HG03064 (cell line): ENCODE results near the gene CDC14B.
"Not testable (repeated sequence)": the region's sequence is repeated elsewhere in the genome, so short reads cannot be mapped to it uniquely, and the experiment has no call there.

ENCODE experiments used
- ATAC-seq: cut with Tn5 transposase; IDR thresholded peaks from one replicate; pipeline ENCODE4 v1.9.1; 2021; ENCODE audit warnings: low read depth; ENCODE audit not compliant: unreplicated experiment

Gene CDC14B

GRCh38 chr9:96553070-96553469 is 66.6 kb downstream of the CDC14B start:
- no peak for ATAC-seq

- no peak for ATAC-seq
These were observed 68.2 kb downstream of the CDC14B start for GRCh38 chr9:96551403-96551802.

DNA sequence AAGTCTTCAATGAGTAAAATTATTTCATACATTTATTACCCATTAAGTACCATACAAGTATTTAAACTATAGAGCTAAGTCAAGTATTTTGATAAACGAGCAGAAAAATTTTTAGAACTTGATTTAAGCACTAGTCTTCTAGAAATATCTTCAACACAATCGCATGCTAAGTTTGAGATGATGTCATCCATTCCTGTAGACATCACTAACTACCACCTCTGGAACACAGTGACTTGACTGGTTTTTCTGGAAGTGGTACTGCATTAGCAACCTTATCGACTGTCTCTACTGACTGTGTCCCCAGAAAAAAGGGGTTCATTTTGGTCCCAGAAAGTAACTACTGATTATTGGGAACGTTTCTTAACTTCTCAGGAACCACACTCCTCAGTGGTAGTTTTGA is 69.0 kb downstream of the CDC14B start:
- no peak for ATAC-seq

GRCh38 chr9:96543131-96543530 is 76.5 kb downstream of the CDC14B start:
- not testable (repeated sequence) for ATAC-seq

DNA sequence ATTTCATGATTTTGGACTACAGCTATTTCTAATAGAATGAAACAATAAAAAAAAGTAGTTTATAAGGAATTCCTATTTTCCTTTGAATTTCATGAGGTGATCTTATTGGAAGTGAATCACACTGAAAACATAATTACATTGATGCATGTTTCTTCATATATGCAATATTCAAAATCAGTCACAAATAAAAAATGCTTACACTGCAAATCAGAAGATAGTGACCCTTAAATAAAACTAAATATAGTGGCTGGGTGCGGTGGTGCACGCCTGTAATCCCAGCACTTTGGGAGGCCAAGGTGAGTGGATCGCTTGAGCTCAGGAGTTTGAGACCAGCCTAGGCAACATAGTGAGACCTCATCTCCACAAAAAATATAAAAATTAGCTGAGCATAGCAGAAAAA is 79.5 kb downstream of the CDC14B start:
- no peak for ATAC-seq

DNA sequence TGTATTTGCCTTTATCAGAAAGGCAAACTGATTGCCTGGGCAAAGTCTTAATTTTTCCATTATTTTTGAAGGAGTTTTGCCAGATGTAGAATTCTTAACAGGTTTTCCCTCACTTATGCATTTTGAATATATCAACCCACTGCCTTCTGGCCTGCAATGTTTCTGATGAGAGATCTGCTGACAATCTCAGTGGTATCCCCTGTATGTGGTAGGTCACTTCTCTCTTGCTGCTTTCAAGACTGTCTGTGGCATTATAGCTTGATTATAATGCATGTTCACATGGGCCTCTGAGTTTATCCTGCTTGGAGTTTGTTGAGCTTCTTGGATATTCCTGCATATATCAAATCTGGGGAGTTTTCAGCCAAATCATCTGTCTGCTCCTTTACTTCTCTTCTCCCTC is 87.5 kb downstream of the CDC14B start:
- no peak for ATAC-seq

- ATAC-seq = no peak
These were observed 94.9 kb downstream of the CDC14B start for GRCh38 chr9:96524764-96525163.

GRCh38 chr9:96524045-96524444 is 95.6 kb downstream of the CDC14B start:
- ATAC-seq = no peak

- no peak for ATAC-seq
These were observed 96.3 kb downstream of the CDC14B start for GRCh38 chr9:96523374-96523773.

GRCh38 chr9:96522366-96522765 is 97.3 kb downstream of the CDC14B start:
- ATAC-seq = no peak

DNA sequence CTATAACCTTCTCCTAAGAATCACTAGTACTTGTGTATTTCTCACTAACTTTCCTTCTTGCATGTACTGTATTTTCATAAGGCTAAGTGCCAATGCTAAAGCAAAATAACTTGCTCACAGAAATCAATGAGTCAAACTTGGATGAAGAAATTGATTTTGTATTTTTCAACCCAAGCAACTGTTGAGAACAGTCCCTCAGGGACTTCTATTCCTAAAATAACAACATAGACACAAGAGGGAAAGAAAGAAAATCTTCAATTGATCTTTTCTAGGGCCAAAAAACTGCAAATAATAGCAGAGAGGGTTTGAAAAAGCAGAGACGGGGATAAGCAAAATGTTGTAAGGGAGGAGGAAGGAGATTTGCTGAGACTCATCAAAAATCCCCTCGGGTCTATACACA is 99.9 kb downstream of the CDC14B start:
- no peak for ATAC-seq

GRCh38 chr9:96519095-96519494 is 100.5 kb downstream of the CDC14B start:
- no peak for ATAC-seq

- ATAC-seq = no peak
These were observed 103.8 kb downstream of the CDC14B start for GRCh38 chr9:96515621-96516470.

DNA sequence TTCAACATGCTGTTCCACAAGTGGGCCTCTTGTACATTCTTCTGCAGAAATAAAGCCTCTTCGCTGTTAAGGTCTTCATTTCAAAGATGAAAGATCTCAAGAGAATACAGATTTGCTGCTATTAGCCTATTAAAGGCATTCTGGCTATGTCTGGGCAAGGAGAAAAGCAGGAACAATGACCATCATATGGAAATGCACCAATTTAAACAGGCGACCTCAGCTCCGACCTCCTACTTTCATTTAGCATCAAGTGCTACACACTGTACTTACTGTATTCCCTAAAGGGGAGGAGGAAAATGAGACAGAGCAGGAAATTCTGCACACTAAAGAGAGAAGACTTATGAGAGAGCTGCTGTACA is 104.9 kb downstream of the CDC14B start:
- ATAC-seq = no peak

GRCh38 chr9:96514108-96514799 is 105.4 kb downstream of the CDC14B start:
- no peak for ATAC-seq

DNA sequence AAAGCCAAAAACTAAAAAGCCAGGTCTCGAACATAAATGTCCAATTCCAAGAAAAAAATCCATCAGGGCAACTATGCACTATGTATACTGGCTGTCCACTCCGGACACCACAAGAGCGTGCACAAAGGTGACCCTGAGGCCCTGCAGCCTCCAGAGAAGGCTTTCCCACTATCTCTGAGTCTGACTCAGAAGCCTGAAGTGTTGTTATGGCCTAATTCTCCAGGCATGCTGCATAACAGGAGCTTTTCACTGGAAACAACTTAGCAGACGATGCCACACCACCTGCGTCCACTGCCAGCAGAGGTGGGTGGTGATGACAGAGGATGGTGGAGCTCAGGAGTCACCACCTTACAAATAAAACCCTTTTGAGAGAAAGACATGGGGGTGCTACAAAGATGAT is 106.0 kb downstream of the CDC14B start:
- no peak for ATAC-seq

DNA sequence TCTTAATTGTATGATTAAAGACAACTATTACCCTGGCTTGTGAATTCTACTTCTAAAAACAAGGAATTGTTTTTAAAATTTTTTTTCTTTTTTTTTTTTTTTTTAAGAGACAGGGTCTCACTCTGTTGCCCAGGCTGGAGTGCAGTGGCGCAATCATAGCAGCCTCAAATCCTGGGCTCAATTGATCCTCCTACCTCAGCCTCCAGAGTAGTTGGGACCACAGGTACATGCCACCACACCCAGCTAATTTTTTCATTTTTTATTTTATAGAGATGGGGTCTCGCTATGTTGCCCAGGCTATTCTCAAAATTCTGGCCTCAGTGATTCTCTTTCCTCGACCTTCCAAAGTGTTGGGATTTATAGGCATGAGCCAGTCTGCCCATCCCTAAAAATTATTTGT is 107.4 kb downstream of the CDC14B start:
- no peak for ATAC-seq

DNA sequence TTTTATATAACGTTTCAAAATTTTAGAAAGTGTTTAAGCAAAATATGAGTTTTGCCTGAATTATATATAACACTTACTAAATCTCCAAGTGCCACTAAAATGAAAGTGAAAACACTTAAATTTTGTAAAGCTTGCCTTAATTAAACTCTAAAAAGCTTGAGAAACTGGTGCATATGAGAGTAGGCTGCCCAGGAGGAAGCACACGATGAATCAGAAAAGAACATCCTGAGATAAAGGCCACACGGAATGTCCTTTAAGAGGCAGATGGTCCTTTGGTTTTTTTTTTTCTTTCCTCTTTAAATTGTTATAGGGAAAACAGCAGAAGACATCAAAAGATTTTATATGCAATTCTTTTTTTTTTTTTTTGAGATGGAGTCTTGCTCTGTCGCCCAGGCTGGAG is 109.4 kb downstream of the CDC14B start:
- no peak for ATAC-seq

DNA sequence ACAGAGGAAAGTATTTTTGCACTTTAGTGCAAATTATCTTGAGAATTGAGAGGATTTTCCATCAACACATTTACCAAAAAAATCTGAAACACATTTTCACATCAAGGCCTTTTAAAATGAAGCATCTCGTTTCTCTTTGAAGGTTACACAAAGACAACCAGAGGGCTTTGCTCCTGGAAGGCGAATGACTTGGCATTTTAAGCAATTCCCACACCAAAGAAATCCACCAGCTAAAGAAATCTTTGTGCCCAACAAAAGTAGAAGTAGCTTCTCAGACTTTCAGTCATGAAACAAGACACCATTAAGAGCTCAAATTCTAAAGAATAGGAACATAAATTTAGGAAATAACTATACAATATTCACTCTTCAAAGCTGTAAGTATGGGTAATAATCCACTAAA is 109.8 kb downstream of the CDC14B start:
- no peak for ATAC-seq

DNA sequence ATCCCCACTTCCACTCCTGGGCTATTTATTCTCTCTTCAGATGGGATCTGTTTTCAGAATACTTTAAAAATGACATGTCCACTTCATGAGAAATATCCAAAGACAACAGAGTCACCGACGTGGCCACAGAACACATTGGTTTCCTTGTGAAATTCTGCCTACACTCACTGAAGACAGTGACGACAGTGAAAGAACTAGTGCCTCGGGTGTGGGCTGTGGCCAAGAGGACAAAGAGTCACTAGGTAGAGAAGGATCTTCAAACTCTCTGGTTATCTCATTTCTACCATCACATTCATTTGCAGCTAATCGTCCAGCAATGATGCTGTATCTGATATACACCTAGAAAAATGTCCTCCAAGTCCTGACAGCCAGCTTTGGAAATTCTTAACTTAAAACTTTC is 110.6 kb downstream of the CDC14B start:
- no peak for ATAC-seq

DNA sequence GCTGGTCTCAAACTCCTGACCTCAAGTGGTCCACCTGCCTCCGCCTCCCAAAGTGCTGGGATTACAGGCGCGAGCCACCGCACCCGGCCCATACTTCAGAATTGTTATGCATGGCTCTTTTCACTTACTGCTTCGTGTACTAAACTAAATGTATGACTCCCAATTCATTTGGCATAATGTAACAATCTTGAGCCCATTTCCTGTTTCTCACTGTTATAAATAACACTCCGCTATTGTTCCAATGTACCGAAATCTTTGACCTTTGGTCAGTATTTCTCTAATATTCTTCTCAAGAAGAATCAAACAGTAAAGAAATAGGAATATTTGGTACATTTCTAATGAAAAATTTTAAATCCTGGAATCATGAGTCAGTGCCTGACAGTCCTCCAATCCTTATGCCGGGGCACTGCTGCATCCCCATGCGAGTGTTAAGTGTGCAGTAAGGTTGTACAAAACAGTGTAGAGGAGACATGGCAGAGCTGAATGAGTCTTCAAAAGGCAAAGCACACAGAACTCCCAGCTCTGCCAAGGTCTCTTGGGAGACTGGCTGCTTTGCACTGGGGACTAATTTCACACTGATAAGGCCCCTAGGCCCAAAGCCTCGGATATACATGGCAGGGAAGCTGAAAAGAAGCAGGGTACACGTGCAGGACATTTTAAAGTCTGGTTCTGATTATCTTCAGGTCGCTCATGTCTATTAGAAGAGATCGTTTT is 111.3 kb downstream of the CDC14B start:
- no peak for ATAC-seq
